GM18508 (cell line): Measurements from ENCODE around the gene CTSL.
"Not testable (repeated sequence)": the region's sequence is repeated elsewhere in the genome, so short reads cannot be mapped to it uniquely, and the experiment has no call there.

Experiments
- ATAC-seq: cut with Tn5 transposase; IDR thresholded peaks from one replicate; pipeline ENCODE4 v1.9.1; 2021; ENCODE audit warnings: moderate number of reproducible peaks; ENCODE audit not compliant: insufficient read depth, unreplicated experiment

CTSL gene

GRCh38 chr9:87750726-87751125, 24.8 kb downstream of the CTSL start:
- no peak for ATAC-seq

- ATAC-seq = no peak
These were observed 25.5 kb downstream of the CTSL start for GRCh38 chr9:87751423-87751822.

- no peak for ATAC-seq
These were observed 25.9 kb downstream of the CTSL start for GRCh38 chr9:87751868-87752267.

GRCh38 chr9:87753313-87753712, 27.4 kb downstream of the CTSL start:
- ATAC-seq = no peak

GRCh38 chr9:87758330-87758729, 32.4 kb downstream of the CTSL start:
- not testable (repeated sequence) for ATAC-seq

- not testable (repeated sequence) for ATAC-seq
These were observed 34.1 kb downstream of the CTSL start for GRCh38 chr9:87759980-87760379.

GRCh38 chr9:87760529-87760928, 34.6 kb downstream of the CTSL start:
- ATAC-seq = no peak

GRCh38 chr9:87763286-87763685, 37.4 kb downstream of the CTSL start:
- no peak for ATAC-seq

- no peak for ATAC-seq
These were observed 39.6 kb downstream of the CTSL start for GRCh38 chr9:87765521-87765920.

- ATAC-seq = no peak
These were observed 40.8 kb downstream of the CTSL start for GRCh38 chr9:87766697-87767096.

GRCh38 chr9:87770616-87771315, 44.8 kb downstream of the CTSL start:
- no peak for ATAC-seq

- ATAC-seq = no peak
These were observed 45.5 kb downstream of the CTSL start for GRCh38 chr9:87771316-87772006.

GRCh38 chr9:87776481-87777379, 50.8 kb downstream of the CTSL start:
- ATAC-seq = no peak

GRCh38 chr9:87778996-87779395, 53.1 kb downstream of the CTSL start:
- ATAC-seq = no peak
